ENCODE measurements around the gene FRMD4A.

FRMD4A gene

DNA sequence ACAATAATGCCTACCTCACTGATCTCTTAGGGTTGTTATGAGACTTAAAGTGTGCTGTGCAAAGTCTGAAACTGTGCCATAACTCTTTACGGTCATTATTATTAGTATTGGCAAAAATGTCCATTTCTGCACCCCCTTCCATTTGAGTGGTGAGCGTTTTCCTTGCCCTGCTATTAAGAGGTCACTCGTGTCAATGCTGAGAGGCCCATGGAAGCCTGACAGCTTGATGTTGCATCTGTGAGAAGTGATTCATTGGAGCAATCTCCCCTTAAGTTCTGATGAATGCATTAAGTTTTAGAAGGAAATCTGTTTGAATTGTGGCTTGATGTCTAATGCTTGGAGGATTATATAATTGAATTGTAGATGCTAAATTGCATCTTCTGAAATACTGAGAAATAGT is 253.3 kb downstream of the FRMD4A start:
- H4K20me1 ChIP-seq (ENCODE audit: control insufficient read depth, insufficient read depth, low read depth, low read length), result no peaks in the 10 kb centered on the region
- no peaks in the 10 kb centered on the region for H3K79me2 ChIP-seq (ENCODE audit: control insufficient read depth, low read length)
- no peak for TF ChIP-seq EZH2phosphoT487 (IDR thresholded peaks at IDR 0.05; ENCODE audit: borderline replicate concordance, low read length)
- TF ChIP-seq, protein P1, sequence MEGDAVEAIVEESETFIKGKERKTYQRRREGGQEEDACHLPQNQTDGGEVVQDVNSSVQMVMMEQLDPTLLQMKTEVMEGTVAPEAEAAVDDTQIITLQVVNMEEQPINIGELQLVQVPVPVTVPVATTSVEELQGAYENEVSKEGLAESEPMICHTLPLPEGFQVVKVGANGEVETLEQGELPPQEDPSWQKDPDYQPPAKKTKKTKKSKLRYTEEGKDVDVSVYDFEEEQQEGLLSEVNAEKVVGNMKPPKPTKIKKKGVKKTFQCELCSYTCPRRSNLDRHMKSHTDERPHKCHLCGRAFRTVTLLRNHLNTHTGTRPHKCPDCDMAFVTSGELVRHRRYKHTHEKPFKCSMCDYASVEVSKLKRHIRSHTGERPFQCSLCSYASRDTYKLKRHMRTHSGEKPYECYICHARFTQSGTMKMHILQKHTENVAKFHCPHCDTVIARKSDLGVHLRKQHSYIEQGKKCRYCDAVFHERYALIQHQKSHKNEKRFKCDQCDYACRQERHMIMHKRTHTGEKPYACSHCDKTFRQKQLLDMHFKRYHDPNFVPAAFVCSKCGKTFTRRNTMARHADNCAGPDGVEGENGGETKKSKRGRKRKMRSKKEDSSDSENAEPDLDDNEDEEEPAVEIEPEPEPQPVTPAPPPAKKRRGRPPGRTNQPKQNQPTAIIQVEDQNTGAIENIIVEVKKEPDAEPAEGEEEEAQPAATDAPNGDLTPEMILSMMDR (IDR thresholded peaks at IDR 0.05; ENCODE audit: low read depth, low read length, poor library complexity, severe bottlenecking), result no peak
- H3K4me3 ChIP-seq (ENCODE audit: low read length), result no peak overlapping the region
- no peaks in the 10 kb centered on the region for H3K9me3 ChIP-seq (ENCODE audit: control insufficient read depth, insufficient read depth, low read length)
- H3K4me2 ChIP-seq (ENCODE audit: low read length), result no peak overlapping the region
- no peaks in the 10 kb centered on the region for H3K36me3 ChIP-seq (ENCODE audit: control insufficient read depth, low read length)
- H3K9me2 ChIP-seq (replicated peaks; ENCODE audit: control insufficient read depth, low read length), result no peaks in the 10 kb centered on the region
- no peak overlapping the region for H3K27ac ChIP-seq (ENCODE audit: low read depth, low read length)
- H3K27me3 ChIP-seq (ENCODE audit: control insufficient read depth, low read length), result peaks cover 15% of the 10 kb centered on the region
- H3F3A ChIP-seq (ENCODE audit: control insufficient read depth, insufficient read depth), result no peaks in the 10 kb centered on the region
- no peaks in the 10 kb centered on the region for H3K4me1 ChIP-seq (ENCODE audit: control insufficient read depth, low read length)

DNA sequence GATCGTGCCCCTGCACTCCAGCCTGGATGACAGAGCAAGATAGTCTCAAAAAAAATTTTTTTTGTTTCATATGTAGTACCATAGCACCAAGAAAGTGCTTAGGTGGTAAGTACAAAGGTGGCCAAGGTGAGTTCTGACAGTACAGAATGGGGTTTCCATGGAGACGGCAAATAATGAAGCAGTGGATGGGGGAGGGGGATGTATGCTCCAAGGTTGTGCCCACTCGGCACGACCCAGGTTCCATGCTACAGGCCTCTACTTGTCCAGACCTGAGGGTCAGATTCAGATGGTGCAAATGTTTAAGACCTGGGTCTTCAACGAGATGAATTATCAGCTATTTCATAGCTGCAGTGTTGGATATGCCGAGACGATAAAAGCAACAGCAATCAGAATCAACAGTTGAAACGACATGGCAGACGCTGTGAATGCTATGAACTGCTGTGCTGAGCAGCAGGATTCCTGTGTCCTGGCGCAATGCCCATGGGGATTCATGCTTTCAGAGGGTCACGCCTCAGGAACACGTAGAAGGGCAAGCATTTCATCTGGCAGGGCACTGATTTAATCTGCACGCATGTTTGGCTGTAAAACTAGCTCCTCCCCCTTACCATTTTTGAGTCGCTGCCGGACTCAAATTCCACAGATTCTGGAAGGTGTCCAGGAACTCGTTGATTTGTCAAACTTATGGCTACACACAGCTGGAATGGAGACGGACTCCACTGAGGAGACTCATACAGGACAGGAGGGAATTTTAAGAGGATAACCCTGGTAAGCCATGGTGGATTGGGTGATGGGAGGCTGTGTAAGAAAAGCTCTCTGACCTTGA is 256.5 kb downstream of the FRMD4A start:
- no peak overlapping the region for H3K4me2 ChIP-seq (ENCODE audit: low read length)
- H3K36me3 ChIP-seq (ENCODE audit: control insufficient read depth, low read length), result no peaks in the 10 kb centered on the region
- no peaks in the 10 kb centered on the region for H3K79me2 ChIP-seq (ENCODE audit: control insufficient read depth, low read length)
- H3K27ac ChIP-seq (ENCODE audit: low read depth, low read length), result no peak overlapping the region
- no peaks in the 10 kb centered on the region for H3K9me3 ChIP-seq (ENCODE audit: control insufficient read depth, insufficient read depth, low read length)
- TF ChIP-seq, protein P1 (IDR thresholded peaks at IDR 0.05; ENCODE audit: low read depth, low read length, poor library complexity, severe bottlenecking), result no peak
- TF ChIP-seq EZH2phosphoT487 (IDR thresholded peaks at IDR 0.05; ENCODE audit: borderline replicate concordance, low read length), result no peak
- peaks cover 21% of the 10 kb centered on the region for H3K27me3 ChIP-seq (ENCODE audit: control insufficient read depth, low read length)
- H3K9me2 ChIP-seq (replicated peaks; ENCODE audit: control insufficient read depth, low read length), result no peaks in the 10 kb centered on the region
- no peaks in the 10 kb centered on the region for H3F3A ChIP-seq (ENCODE audit: control insufficient read depth, insufficient read depth)
- H3K4me1 ChIP-seq (ENCODE audit: control insufficient read depth, low read length), result no peaks in the 10 kb centered on the region
- H4K20me1 ChIP-seq (ENCODE audit: control insufficient read depth, insufficient read depth, low read depth, low read length), result no peaks in the 10 kb centered on the region
- no peak overlapping the region for H3K4me3 ChIP-seq (ENCODE audit: low read length)

- Histone ChIP-seq H4K20me1 (ENCODE audit: control insufficient read depth, insufficient read depth, low read depth, low read length) (no peaks in the 10 kb centered on the region), H3K27me3 (ENCODE audit: control insufficient read depth, low read length) (peaks cover 23% of the 10 kb centered on the region), H3K4me3 (ENCODE audit: low read length) (no peak overlapping the region), H3K27ac (ENCODE audit: low read depth, low read length) (no peak overlapping the region), H3K9me3 (ENCODE audit: control insufficient read depth, insufficient read depth, low read length) (no peaks in the 10 kb centered on the region), H3K4me2 (ENCODE audit: low read length) (no peak overlapping the region), H3K36me3 (ENCODE audit: control insufficient read depth, low read length) (no peaks in the 10 kb centered on the region), H3K4me1 (ENCODE audit: control insufficient read depth, low read length) (no peaks in the 10 kb centered on the region), H3K9me2 (replicated peaks; ENCODE audit: control insufficient read depth, low read length) (no peaks in the 10 kb centered on the region), H3K79me2 (ENCODE audit: control insufficient read depth, low read length) (no peaks in the 10 kb centered on the region), H3F3A (ENCODE audit: control insufficient read depth, insufficient read depth) (no peaks in the 10 kb centered on the region)
- TF ChIP-seq EZH2phosphoT487 (IDR thresholded peaks at IDR 0.05; ENCODE audit: borderline replicate concordance, low read length), result no peak
- TF ChIP-seq, protein P1 (IDR thresholded peaks at IDR 0.05; ENCODE audit: low read depth, low read length, poor library complexity, severe bottlenecking), result no peak
Measured at GRCh38 chr10:14072541-14072940, 258.2 kb downstream of the FRMD4A start.
